Fibroblast of the aortic adventitia (primary cell): ENCODE data around the gene HDAC3. TPM values are rescaled to one million over a fixed set of nuclear protein-coding genes. Genes with fewer than 3 reads are reported as not detected.

Source experiments
- DNase-seq: peaks from one replicate; pipeline ENCODE4 v3.0.0-alpha.2; 2010; ENCODE audit warnings: low read depth
- H3K4me3 ChIP-seq: 2 replicates; pipeline ENCODE4 v1.5.1; 2011; ENCODE audit warnings: low read depth, mild to moderate bottlenecking, control low read depth, low read length, moderate library complexity
- CTCF ChIP-seq: IDR thresholded peaks from 2 replicates; pipeline ENCODE4 v1.5.1; 2011; ENCODE audit warnings: mild to moderate bottlenecking, low read length, control low read depth, inconsistent platforms; ENCODE audit not compliant: insufficient read depth
- small RNA-seq: library from RNA; depleted of rRNA; stranded (forward); fragments of <200 nt; gene quantifications from one replicate; pipeline ENCODE3, GENCODE V24; 2012
- total RNA-seq: library from RNA; depleted of rRNA; stranded (reverse); fragments of >200 nt; gene quantifications from 2 replicates; pipeline ENCODE4 v1.2.3, GENCODE V29; 2012; ENCODE audit warnings: low replicate concordance

HDAC3 gene
- total RNA-seq, 1 donor = 48.4 TPM

- DNase-seq = no peak
- H3K4me3 ChIP-seq = no peak overlapping the region
- no peak for TF ChIP-seq CTCF
Observed at GRCh38 chr5:141573489-141574121, 63.0 kb downstream of the HDAC3 start.

Small RNA genes lying within 50 kb of the gene (small RNA-seq; reads per million reads assigned to genes)
- gene RPS27AP10 = not detected

Other genes starting within 250 kb of the HDAC3 start
- 9.0 and 17.4 TPM in 2 replicates for gene PCDHGB4, start 249.2 kb downstream of the HDAC3 start, total RNA-seq
- gene PCDHGA8, start 244.2 kb downstream of the HDAC3 start, total RNA-seq = 2.5 and 3.8 TPM in 2 replicates
- 8.5 and 19.9 TPM in 2 replicates for gene PCDHGB5, start 238.9 kb downstream of the HDAC3 start, total RNA-seq
- 4.1 and 7.3 TPM in 2 replicates for gene PCDHGA9, start 234.1 kb downstream of the HDAC3 start, total RNA-seq
- gene PCDHGB6, start 228.8 kb downstream of the HDAC3 start, total RNA-seq = 3.8 and 5.8 TPM in 2 replicates
- gene PCDHGA10, start 223.9 kb downstream of the HDAC3 start, total RNA-seq = 10.6 and 22.2 TPM in 2 replicates
- 16.7 and 22.1 TPM in 2 replicates for gene PCDHGB7, start 219.2 kb downstream of the HDAC3 start, total RNA-seq
- 7.6 and 17.8 TPM in 2 replicates for gene PCDHGA11, start 215.8 kb downstream of the HDAC3 start, total RNA-seq
- 39.7 and 50.5 TPM in 2 replicates for gene PCDHGA12, start 206.3 kb downstream of the HDAC3 start, total RNA-seq
- gene PCDHGC3, start 160.9 kb downstream of the HDAC3 start, total RNA-seq = 53.7 and 97.7 TPM in 2 replicates
- gene PCDHGC4, start 151.8 kb downstream of the HDAC3 start, total RNA-seq = 2.5 and 5.2 TPM in 2 replicates
- gene PCDHGC5, start 147.8 kb downstream of the HDAC3 start, total RNA-seq = 7.0 and 10.5 TPM in 2 replicates
- gene DIAPH1, start 17.8 kb downstream of the HDAC3 start, total RNA-seq = 16.3 and 22.1 TPM in 2 replicates
- 2.6 and 6.6 TPM in 2 replicates for gene RELL2, start 148 bp upstream of the HDAC3 start, total RNA-seq
- gene FCHSD1, start 14.6 kb upstream of the HDAC3 start, total RNA-seq = 19.9 and 39.8 TPM in 2 replicates
- gene ARAP3, start 45.4 kb upstream of the HDAC3 start, total RNA-seq = 2.6 and 6.2 TPM in 2 replicates
- gene PCDH1, start 241.6 kb upstream of the HDAC3 start, total RNA-seq = 0.90 and 3.2 TPM in 2 replicates